Measurements from ENCODE around the gene DELE1.
A peak's percentile ranks its signal among the peaks of the same experiment; 100 is the strongest.
"Not testable (repeated sequence)": the region's sequence is repeated elsewhere in the genome, so short reads cannot be mapped to it uniquely, and the experiment has no call there.

The DELE1 gene

GRCh38 chr5:141889282-141889871 lies 34.3 kb upstream of the DELE1 start:
- no peak for DNase-seq

- DNase-seq = not testable (repeated sequence)
Observed at GRCh38 chr5:141890429-141890828, 33.2 kb upstream of the DELE1 start.

- no peak for DNase-seq
Observed at GRCh38 chr5:141897425-141897824, 26.2 kb upstream of the DELE1 start.

DNA sequence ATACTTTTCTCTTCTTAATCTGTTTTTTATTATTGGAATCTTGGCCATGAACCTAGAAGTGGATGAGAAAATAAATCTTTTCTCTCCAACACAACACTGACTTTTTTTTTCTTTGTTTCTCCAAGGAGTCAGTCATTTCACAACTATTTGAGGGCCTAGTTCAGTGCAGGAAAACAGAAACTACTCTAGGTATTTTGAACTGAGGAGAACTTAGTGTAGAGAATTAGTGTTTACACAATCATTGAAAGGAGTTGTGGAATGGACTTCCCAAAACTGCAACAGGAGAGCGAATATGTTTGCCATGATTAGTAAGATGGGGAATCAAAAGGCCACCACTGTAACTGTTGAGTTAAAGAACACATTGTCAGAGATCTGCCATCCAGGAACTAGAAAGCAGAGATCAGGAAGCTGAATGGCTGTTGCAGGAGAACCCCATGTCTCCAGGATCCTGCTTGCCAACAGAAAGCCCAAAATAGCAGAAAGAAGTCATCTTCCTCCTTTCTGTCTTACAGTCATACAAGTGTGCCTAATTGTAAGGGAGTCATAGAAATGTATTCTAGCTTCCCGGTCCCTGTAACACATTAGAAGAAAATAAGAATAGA lies 25.1 kb upstream of the DELE1 start:
- DNase-seq = no peak

DNA sequence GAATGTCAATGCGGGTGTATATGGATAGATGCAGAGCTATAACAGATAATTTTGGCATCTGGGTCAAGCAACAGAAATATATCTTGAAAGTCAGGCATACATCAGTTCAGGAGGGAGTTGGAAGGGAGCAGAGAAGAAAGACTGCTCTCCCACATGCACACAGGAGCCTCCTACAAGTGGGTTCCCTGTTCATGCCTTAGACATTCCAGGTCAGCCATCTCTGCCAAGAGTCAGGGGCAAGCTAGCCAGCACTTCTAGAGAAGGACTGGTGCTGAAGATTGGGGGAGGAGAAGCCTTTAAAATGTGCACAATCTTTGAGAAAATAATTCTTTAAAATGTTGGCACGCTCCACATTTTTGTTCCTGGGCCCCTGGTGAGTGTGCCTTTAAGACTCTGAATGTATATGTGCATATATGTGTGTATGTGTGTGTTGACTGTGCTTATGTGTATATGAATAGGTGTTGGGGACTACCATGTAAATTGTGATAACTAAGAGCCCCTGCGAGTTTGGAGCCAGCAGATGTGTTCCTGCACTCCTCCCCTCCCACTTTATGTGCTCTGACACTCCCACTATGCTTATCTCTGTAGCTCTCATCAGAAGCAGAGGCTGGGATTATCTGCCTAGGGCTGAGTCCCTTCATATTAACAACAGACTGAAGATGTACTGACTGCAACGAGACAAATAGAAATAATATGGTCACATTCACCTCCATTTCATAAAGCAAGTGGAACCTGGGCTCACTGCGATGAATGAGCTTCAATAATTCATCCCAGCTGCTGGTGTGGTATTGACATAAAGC lies 21.5 kb upstream of the DELE1 start:
- no peak for DNase-seq

DNA sequence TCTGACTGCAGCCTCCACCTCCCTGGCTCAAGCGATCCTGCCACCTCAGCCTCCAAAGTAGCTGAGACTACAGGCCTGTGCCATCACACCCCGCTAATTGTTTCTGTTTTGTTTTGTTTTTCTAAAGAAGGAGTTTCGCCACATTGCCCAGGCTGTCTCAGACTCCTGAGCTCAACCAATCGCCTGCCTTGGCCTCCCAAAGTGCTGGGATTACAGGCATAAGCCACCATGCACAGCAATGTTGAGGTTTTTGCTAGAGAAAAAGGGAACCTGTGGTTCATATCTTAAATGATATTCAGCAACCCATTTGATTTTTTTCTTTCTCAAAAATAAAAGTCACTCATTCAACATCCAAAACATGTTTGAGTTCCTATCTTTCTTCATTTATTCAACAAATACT lies 20.4 kb upstream of the DELE1 start:
- DNase-seq = no peak

GRCh38 chr5:141904551-141904950 lies 19.1 kb upstream of the DELE1 start:
- DNase-seq = no peak

DNA sequence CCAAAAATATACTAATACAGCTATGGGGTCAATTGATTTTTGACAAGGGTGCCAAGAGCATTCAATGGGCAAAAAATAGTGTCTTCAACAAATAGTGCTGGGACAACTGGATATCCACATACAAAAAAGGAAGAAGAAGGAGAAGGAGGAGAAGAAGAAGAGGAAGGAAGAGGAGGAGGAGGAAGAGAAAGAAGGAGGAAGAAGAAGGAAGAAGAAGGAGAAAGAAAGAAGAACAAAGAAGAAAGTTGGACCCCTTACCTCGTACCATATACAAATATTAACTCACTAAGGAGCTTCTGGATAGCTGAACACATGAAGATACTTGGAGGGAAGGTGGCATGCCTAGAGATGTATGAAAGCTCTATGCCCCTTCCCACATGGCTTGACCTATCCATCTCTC lies 17.2 kb upstream of the DELE1 start:
- DNase-seq = no peak

DNA sequence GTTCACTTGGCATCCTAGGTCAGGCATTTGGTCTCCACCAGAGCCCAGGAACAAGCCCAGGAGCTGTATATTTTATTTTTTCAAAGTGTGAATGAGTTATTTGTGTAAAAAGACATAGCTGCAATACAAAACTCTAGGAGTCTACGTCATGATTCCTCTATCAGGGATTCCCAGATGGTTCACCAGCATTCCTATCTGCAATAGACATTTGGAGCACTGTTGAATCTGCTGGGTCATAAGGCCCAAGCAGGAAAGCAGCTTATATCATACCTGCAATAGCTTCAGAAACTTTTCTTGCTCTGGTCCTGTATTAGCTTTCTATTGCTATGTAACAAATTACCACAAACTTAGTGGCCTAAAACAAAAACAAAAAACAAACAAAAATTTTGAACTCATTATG lies 16.7 kb upstream of the DELE1 start:
- DNase-seq = no peak

GRCh38 chr5:141908796-141909195 lies 14.9 kb upstream of the DELE1 start:
- DNase-seq = no peak

- DNase-seq = no peak
Observed at GRCh38 chr5:141909212-141909611, 14.5 kb upstream of the DELE1 start.

- no peak for DNase-seq
Observed at GRCh38 chr5:141910271-141910673, 13.4 kb upstream of the DELE1 start.

DNA sequence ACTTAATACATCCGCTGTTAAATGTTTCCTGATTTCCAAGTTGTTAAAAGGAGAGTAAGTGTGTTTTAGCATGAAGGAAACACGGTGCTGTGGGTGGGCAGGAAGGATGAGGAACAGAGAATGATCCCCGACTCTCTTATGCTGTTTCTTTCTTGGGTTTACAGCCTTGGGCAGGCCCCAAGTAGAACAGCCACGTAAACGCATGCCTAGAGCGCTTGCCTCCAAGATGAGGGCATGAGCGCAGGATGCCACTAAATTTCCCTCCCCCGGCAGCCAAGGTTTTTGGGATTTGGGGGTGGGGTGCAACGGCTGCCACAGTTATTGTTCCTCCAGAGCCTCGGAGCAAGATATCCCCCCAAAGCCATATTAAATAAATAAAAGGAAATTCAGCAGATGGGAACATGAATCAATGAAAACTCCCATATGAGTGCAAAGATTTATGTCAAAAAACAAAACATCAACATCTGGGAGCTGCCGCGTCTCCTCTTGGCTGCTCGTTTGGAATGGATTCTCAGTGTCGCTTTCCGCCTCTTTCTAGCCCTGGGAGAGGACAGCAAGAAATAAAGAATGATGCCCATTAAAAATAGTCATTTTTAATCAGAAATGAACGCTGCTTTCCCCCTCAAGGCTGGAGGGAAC lies 10.0 kb upstream of the DELE1 start:
- no peak for DNase-seq

GRCh38 chr5:141914199-141914743 lies 9.4 kb upstream of the DELE1 start:
- DNase-seq = peak; percentile 30

GRCh38 chr5:141914797-141915196 lies 8.9 kb upstream of the DELE1 start:
- no peak for DNase-seq

DNA sequence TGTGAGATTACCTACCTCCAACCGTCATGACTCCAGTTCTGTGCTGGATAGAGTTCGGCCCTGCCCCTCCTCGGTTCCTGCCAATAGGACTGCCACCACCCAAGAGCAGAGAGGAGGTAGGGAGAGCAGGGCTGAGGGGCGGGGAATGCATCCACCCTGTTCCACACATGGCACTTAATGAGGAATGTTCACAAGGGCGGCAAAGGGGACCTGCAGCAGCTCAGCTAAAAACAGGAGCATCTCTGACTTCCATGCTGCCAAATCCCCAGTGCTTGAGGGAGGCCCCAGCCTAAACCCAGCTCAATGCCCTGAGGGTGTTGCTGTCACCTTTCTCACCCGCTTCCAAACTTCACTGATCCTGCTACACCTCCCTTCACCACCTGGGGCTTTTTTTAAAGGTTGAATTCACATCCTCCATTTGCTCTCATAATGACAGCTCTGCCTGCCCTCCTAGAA lies 7.8 kb upstream of the DELE1 start:
- DNase-seq = no peak

DNA sequence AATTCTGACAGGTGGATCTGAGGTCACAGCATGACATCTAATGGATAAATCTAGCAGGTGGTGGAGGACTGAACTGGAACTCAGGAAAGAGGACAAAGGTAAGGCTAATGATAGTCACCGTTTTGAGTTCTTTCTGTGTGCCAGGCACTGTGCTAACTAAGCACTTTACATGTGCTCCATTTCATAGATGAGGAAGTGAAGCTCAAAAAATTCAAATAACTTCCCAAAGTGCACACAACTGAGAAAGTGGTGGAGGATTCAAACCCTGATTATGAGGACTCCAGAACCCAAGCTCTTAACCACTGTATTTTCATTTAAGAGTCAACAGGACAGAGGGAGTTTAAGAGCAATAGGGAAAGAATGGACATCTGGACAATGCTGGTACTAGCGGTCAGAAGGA lies 7.1 kb upstream of the DELE1 start:
- no peak for DNase-seq

DNA sequence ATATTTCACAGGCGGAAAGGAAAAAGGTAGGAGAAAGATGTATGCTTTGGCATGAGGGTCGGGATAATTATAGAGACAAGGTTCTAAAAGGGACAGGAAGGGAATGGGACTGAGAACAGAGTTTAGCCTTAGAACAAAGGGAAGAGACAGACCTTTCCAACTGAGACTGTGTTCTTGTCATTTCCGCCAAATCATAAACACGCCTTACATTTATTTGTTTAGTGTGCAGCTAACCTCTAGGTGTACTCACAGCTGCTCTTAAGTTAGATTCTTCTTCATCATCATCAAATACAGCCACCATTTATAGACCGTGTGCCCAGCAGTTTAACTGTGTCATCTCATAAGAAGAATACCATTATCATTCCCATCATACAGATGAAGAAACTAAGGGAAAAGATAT lies 5.9 kb upstream of the DELE1 start:
- DNase-seq = no peak

DNA sequence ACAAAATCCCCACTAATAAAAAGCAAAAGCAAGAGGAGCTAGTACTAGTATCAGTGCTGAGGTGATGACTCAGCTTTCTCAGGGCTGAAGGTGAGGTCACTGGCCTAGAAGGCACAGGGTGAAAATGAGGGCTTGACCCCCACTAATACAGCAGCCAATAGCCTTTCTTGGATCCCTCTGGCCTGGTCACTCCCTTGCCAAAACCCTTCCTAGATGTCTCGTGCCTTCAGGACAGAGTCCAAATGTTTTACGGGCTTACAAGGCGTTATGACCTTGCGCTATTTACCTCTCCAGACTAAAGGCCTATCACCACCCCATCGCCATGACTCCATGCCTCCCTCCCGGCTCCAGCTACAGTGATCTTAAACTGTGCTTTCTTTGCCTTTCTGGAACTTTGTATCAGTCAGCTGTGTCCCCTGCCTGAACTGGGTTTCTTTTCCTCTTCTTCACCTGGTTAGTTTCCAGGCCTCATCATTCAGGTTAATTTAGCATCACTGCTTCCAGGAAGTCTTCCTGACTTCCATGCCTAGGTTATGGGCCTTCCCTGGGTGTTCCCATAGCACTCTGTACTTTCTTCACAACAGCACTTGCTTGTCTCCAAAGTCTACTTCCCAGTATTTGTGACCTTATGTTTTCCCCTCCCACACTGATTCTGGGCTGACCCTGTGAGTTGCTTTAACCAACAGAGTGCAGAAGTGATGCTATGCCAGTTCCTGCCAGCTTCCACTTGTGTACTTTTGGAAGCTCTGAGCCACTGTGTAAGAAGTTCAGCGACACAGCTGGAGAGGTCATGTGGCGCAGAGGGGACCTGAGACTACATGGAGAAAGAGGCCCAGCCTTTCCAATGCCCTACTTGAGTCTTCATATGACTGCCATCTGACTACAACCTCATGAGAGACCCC lies 4.2 kb upstream of the DELE1 start:
- DNase-seq = no peak

DNA sequence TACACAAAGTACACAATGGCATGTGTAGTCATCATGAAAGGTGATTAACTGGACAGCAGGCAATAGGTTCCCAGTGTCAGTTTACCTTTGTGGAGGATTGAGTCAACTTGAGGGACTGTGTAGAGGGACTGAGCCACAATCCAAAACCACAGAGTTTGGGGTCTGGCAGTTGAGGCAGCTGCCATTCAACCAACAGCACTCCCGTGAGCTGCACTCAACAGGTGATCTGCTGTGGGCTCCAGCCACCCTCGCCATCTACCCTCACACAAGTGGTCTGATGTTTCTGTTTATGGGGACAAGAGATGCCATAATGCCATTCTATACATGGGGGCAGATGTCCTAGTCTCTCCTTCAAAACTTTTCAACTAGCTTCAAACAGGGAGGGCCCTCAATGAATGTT lies 2.9 kb upstream of the DELE1 start:
- no peak for DNase-seq

GRCh38 chr5:141922827-141923447 lies 734 bp upstream of the DELE1 start:
- not testable (repeated sequence) for DNase-seq

GRCh38 chr5:141926434-141926833 lies 2.8 kb downstream of the DELE1 start:
- no peak for DNase-seq
